Cardiac muscle cell (in vitro differentiated cells and primary cell): ENCODE results near the gene PRLH. TPM values are rescaled to one million over a fixed set of nuclear protein-coding genes. Genes with fewer than 3 reads are reported as not detected.

Source experiments
- DNase-seq, 2 donors: peaks; one replicate each; pipeline versions ENCODE4 v3.0.0 to v3.0.0-alpha.2; 2010 to 2017; ENCODE audit warnings: low read depth in 1 of 2, low spot score in 1 of 2
- H3K27ac ChIP-seq: fragments of 200-600 bp; sonication (generic); 2 replicates; pipeline ENCODE4 v1.5.1; 2016
- H3K27me3 ChIP-seq: fragments of 200-600 bp; sonication (generic); 2 replicates; pipeline ENCODE4 v1.6.0; 2016; ENCODE audit warnings: control low read depth
- H3K36me3 ChIP-seq: fragments of 200-600 bp; sonication (generic); 2 replicates; pipeline ENCODE4 v1.5.1; 2016; ENCODE audit warnings: control low read depth
- H3K4me1 ChIP-seq: fragments of 200-600 bp; sonication (generic); 2 replicates; pipeline ENCODE4 v1.8.1; 2017; ENCODE audit warnings: low read depth, mild to moderate bottlenecking, mixed run types
- H3K4me3 ChIP-seq: fragments of 200-600 bp; sonication (generic); 2 replicates; pipeline ENCODE4 v1.5.1; 2016; ENCODE audit warnings: mild to moderate bottlenecking
- H3K9me3 ChIP-seq: fragments of 200-600 bp; sonication (generic); 2 replicates; pipeline ENCODE4 v1.5.1; 2017; ENCODE audit warnings: low read depth, mild to moderate bottlenecking, control low read depth
- CTCF ChIP-seq: IDR thresholded peaks from 2 replicates; pipeline ENCODE4 v1.5.1; 2012; ENCODE audit warnings: low read depth, mild to moderate bottlenecking, low read length
- polyA plus RNA-seq: library from polyadenylated mRNA; unstranded; fragments of >200 nt; fragmentation: Nextera tagmentation; extraction: Ambion mirVana; gene quantifications from 2 replicates; pipeline ENCODE4 v1.2.1, GENCODE V29; 2016
- total RNA-seq: library from RNA; depleted of rRNA; stranded (reverse); fragments of >200 nt; gene quantifications from 2 replicates; pipeline ENCODE4 v1.2.3, GENCODE V29; 2016

The PRLH gene
- total and polyA plus RNA-seq, 2 experiments from 2014 or later = not detected

GRCh38 chr2:237571551-237571950, 5.2 kb downstream of the PRLH start:
- H3K27me3 ChIP-seq = no peaks in the 10 kb centered on the region
- H3K36me3 ChIP-seq = no peaks in the 10 kb centered on the region
- no peak for DNase-seq
- no peaks in the 10 kb centered on the region for H3K9me3 ChIP-seq
- H3K27ac ChIP-seq = no peak overlapping the region
- H3K4me3 ChIP-seq = no peak overlapping the region
- H3K4me1 ChIP-seq = peaks cover 9% of the 10 kb centered on the region
- no peak for TF ChIP-seq CTCF

- Histone ChIP-seq H3K9me3 (no peaks in the 10 kb centered on the region), H3K4me3 (no peak overlapping the region), H3K36me3 (no peaks in the 10 kb centered on the region), H3K4me1 (peaks cover 9% of the 10 kb centered on the region), H3K27ac (no peak overlapping the region), H3K27me3 (no peaks in the 10 kb centered on the region)
- DNase-seq = peak; percentile 94 to 95
- peak; percentile 97 for TF ChIP-seq CTCF
Observed at GRCh38 chr2:237572021-237572741, 5.8 kb downstream of the PRLH start.

GRCh38 chr2:237572742-237573101, 6.3 kb downstream of the PRLH start:
- no peaks in the 10 kb centered on the region for H3K27me3 ChIP-seq
- no peak for TF ChIP-seq CTCF
- H3K27ac ChIP-seq = no peak overlapping the region
- no peak for DNase-seq
- no peak overlapping the region for H3K4me3 ChIP-seq
- H3K4me1 ChIP-seq = peaks cover 9% of the 10 kb centered on the region
- H3K36me3 ChIP-seq = no peaks in the 10 kb centered on the region
- no peaks in the 10 kb centered on the region for H3K9me3 ChIP-seq

GRCh38 chr2:237573721-237574415, 7.5 kb downstream of the PRLH start:
- H3K27me3 ChIP-seq = no peaks in the 10 kb centered on the region
- H3K36me3 ChIP-seq = no peaks in the 10 kb centered on the region
- TF ChIP-seq CTCF = no peak
- no peak overlapping the region for H3K4me3 ChIP-seq
- H3K27ac ChIP-seq = no peak overlapping the region
- no peaks in the 10 kb centered on the region for H3K9me3 ChIP-seq
- H3K4me1 ChIP-seq = peaks cover 9% of the 10 kb centered on the region
- DNase-seq = no peak

- Histone ChIP-seq H3K27me3 (no peaks in the 10 kb centered on the region), H3K9me3 (no peaks in the 10 kb centered on the region), H3K4me3 (no peak overlapping the region), H3K36me3 (no peaks in the 10 kb centered on the region), H3K4me1 (peaks cover 9% of the 10 kb centered on the region), H3K27ac (no peak overlapping the region)
- DNase-seq = no peak
- no peak for TF ChIP-seq CTCF
Observed at GRCh38 chr2:237574467-237574866, 8.1 kb downstream of the PRLH start.
